Omental fat pad (tissue), 4 donors: ENCODE measurements around the gene MRPL4. TPM values are rescaled to one million over a fixed set of nuclear protein-coding genes. Genes with fewer than 3 reads are reported as not detected.

ENCODE experiments used
- ATAC-seq: fragments of 150-250 bp; one replicate; pipeline ENCODE4 v1.9.1; 2016; ENCODE audit warnings: mild to moderate bottlenecking, moderate library complexity; ENCODE audit not compliant: low FRiP score
- DNase-seq: peaks from one replicate; pipeline ENCODE4 v3.0.0-alpha.2; 2019; ENCODE audit warnings: low spot score
- total RNA-seq, 4 donors: library from RNA; depleted of rRNA; stranded (reverse); fragments of >200 nt; gene quantifications; one replicate each; pipeline ENCODE4 v1.1.0, GENCODE V29; 2016
- TF ChIP-seq, protein P1 (sequence below), 3 donors: fragments of 450-650 bp; IDR thresholded peaks; one replicate each; pipeline ENCODE4 v1.5.1; 2016 to 2017; ENCODE audit warnings: antibody characterized with exemption in 3 of 3, mild to moderate bottlenecking in 3 of 3, moderate library complexity in 2 of 3

Gene MRPL4
- total RNA-seq, 4 donors from 2014 or later: 44.6 to 73.3 (median 65.7) TPM

DNA sequence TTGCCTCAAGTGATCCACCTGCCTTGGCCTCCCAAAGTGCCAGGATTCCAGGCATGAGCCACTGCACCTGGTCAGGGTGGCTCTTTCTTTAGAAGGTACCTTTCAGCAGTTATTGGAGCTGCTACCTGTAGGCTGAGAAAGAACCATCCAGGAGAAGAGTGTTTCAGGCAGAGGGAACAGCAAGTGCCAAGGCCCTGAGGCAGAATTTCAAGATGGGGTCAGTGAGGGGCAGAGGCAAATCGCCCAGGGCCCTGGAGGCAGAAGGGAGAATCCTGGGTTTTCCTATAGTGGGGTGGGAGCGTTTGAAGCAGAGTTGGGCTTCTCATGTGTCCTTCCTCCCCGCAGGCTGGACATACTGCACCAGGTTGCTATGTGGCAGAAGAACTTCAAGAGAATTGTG is 2.2 kb downstream of the MRPL4 start:
- DNase-seq: no peak
- ATAC-seq: no peak
- TF ChIP-seq, protein P1, sequence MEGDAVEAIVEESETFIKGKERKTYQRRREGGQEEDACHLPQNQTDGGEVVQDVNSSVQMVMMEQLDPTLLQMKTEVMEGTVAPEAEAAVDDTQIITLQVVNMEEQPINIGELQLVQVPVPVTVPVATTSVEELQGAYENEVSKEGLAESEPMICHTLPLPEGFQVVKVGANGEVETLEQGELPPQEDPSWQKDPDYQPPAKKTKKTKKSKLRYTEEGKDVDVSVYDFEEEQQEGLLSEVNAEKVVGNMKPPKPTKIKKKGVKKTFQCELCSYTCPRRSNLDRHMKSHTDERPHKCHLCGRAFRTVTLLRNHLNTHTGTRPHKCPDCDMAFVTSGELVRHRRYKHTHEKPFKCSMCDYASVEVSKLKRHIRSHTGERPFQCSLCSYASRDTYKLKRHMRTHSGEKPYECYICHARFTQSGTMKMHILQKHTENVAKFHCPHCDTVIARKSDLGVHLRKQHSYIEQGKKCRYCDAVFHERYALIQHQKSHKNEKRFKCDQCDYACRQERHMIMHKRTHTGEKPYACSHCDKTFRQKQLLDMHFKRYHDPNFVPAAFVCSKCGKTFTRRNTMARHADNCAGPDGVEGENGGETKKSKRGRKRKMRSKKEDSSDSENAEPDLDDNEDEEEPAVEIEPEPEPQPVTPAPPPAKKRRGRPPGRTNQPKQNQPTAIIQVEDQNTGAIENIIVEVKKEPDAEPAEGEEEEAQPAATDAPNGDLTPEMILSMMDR (IDR thresholded peaks at IDR 0.05): no peak

DNA sequence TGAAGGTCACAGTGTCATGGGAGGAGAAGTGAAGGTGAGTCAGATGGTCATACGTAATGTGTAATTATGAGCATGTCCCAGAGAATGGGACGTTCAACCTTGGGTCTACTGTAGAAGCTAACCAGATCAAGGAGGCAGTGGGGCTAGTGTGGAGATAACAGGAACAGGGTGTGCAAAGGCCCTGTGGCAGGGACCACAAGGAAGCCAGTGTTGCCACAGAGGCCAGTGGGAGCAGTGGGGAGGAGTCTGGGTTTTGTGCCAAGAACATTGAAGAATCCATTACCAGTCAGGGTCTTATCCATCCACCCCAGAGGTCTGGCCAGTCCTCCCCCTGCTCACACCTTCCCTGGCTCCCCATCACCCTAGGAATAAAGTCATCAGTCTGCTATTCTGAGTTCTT is 3.3 kb downstream of the MRPL4 start:
- DNase-seq: no peak
- TF ChIP-seq, protein P1 (IDR thresholded peaks at IDR 0.05): no peak
- no peak for ATAC-seq

GRCh38 chr19:10256551-10256950 is 4.5 kb downstream of the MRPL4 start:
- TF ChIP-seq, protein P1 (IDR thresholded peaks at IDR 0.05): no peak
- no peak for ATAC-seq
- DNase-seq: no peak

- no peak for ATAC-seq
- DNase-seq: no peak
- TF ChIP-seq, protein P1 (IDR thresholded peaks at IDR 0.05): no peak
Observed at GRCh38 chr19:10256970-10257615, 5.1 kb downstream of the MRPL4 start.

- no peak for DNase-seq
- TF ChIP-seq, protein P1 (IDR thresholded peaks at IDR 0.05): no peak
- ATAC-seq: no peak
Observed at GRCh38 chr19:10258080-10258710, 6.2 kb downstream of the MRPL4 start.

DNA sequence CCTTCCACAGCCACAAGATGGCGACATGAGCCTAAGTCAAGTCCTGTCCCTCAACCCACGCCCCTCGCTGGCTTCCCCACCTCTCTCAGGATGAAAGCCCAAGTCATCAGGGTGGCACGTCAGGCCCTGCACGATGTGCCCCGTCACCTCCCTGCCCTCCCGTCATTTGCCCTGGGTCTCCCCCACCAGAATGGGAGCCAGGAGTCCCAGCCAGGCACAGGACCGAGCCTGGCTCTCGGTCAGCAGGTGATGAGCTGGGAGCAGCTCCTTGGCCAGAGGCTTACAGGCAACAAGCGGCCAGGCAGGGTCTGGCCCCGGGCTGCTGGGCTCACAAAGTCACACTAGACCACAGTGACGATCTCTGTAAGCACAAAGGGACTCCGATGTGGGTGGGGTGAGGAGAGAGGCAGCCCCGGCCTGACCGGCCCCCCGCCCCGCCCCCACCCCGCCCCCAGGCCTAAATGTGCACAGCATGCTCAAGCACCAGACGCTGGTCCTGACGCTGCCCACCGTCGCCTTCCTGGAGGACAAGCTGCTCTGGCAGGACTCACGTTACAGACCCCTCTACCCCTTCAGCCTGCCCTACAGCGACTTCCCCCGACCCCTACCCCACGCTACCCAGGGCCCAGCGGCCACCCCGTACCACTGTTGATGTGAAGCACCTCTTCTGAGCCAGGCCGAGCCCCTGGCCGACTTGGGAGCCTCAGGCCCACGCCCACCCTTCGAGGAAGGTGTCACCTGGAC is 7.3 kb downstream of the MRPL4 start:
- DNase-seq (peak; percentile 95), ATAC-seq (peak; percentile 55)
- TF ChIP-seq, protein P1 (IDR thresholded peaks at IDR 0.05): peak in 1 of 3 donors; percentile 22
